ENCODE measurements around the gene GIT2. TPM values are rescaled to one million over a fixed set of nuclear protein-coding genes. Genes with fewer than 3 reads are reported as not detected.

GIT2 gene
- total RNA-seq, 4 donors from 2014 or later = 36.8 to 52.8 (median 42.3) TPM

DNA sequence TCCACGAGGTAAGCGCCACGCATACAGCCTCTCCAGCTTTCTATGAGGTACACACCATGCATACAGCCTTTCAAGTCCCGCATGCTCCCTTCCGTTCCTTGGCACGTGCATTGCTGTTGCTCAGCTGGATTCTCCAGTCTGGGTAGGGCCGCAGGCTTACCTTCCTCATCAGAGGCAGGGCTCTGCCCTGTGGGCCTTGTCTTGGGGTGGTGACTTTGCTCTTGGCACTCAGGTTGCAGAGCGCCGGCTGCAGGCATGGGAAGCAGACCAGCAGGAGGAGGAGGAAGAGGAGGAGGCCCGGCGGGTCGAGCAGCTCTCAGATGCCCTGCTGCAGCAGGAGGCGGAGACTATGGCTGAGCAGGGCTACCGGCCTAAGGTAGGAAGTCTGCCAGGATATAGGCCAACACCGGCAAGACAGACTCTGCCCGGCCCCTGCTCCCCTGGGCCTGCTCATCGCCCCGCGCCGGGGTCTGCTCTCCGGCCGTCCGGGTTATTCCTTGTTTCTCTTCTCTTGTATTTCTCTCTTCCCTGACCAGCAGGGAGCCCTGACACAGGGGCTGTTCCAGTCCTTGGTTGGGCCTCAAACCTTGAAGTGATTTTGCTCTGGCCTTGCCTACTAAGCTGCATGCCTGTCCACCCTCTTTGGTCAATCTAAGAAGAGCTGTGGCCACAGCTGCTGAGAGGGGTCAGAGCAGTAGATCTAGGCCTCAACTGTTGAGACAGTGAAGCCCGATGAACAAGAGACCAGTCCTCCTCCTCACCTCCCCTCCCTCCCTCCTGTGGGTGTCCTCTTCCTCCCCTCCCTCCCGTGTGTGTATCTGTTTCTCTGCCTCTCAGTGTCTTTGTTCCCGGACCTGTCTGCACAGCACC is 80.8 kb downstream of the GIT2 start:
- ATAC-seq = no peak

DNA sequence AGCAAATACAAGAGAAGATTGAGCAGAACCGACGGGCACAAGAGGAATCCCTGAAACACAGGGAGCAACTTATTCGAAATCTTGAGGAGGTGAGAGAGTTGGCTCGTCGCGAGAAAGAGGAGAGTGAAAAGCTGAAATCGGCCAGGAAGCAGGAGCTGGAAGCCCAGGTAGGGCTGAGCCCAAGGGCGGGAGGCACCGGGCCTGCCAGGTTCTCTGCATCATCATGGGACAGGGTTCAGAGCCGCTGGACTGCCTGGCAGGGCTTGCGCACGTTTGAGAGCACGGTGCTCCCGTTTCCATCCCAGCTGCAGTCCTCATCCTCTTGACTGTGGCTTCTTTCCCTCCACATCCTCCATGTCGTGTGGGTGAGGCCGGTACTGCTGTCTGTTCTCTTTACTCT is 81.7 kb downstream of the GIT2 start:
- Histone ChIP-seq H3K27me3 (no peaks in the 10 kb centered on the region), H3K36me3 (peaks cover 0 to 100% of the 10 kb centered on the region in 2 donors), H3K4me1 (no peaks in the 10 kb centered on the region), H3K4me3 (no peak overlapping the region), H3K27ac (no peak overlapping the region), H3K9me3 (no peaks in the 10 kb centered on the region)
- 93 to 100% methylated on average over 2 to 10 of the region's 16 CpGs for WGBS, 2 donors (ENCODE audit: low coverage in 1 of 2)
- no peak for ATAC-seq
- TF ChIP-seq POLR2A (IDR thresholded peaks at IDR 0.05) = no peak
- TF ChIP-seq EP300 (IDR thresholded peaks at IDR 0.05) = no peak
- TF ChIP-seq, protein P1, sequence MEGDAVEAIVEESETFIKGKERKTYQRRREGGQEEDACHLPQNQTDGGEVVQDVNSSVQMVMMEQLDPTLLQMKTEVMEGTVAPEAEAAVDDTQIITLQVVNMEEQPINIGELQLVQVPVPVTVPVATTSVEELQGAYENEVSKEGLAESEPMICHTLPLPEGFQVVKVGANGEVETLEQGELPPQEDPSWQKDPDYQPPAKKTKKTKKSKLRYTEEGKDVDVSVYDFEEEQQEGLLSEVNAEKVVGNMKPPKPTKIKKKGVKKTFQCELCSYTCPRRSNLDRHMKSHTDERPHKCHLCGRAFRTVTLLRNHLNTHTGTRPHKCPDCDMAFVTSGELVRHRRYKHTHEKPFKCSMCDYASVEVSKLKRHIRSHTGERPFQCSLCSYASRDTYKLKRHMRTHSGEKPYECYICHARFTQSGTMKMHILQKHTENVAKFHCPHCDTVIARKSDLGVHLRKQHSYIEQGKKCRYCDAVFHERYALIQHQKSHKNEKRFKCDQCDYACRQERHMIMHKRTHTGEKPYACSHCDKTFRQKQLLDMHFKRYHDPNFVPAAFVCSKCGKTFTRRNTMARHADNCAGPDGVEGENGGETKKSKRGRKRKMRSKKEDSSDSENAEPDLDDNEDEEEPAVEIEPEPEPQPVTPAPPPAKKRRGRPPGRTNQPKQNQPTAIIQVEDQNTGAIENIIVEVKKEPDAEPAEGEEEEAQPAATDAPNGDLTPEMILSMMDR (IDR thresholded peaks at IDR 0.05) = no peak
- no peak for TF ChIP-seq POLR2AphosphoS5 (IDR thresholded peaks at IDR 0.05)

More for the DNA sequence above, 80.8 kb downstream of the GIT2 start:
- no peak overlapping the region for H3K27ac ChIP-seq
- no peak for TF ChIP-seq EP300 (IDR thresholded peaks at IDR 0.05)
- no peak overlapping the region for H3K4me3 ChIP-seq
- H3K27me3 ChIP-seq = no peaks in the 10 kb centered on the region
- H3K36me3 ChIP-seq = peaks cover 0 to 100% of the 10 kb centered on the region in 2 donors
- H3K9me3 ChIP-seq = no peaks in the 10 kb centered on the region
- H3K4me1 ChIP-seq = no peaks in the 10 kb centered on the region
- 87 to 88% methylated on average over 3 to 10 of the region's 26 CpGs for WGBS, 2 donors (ENCODE audit: low coverage in 1 of 2)

- H3K9me3 ChIP-seq = no peaks in the 10 kb centered on the region
- WGBS, 2 donors (ENCODE audit: low coverage in 1 of 2) = 75 to 81% methylated on average over 4 to 11 of the region's 12 CpGs
- no peak overlapping the region for H3K27ac ChIP-seq
- no peaks in the 10 kb centered on the region for H3K27me3 ChIP-seq
- H3K4me3 ChIP-seq = no peak overlapping the region
- TF ChIP-seq POLR2A (IDR thresholded peaks at IDR 0.05) = no peak
- TF ChIP-seq EP300 (IDR thresholded peaks at IDR 0.05) = no peak
- no peak for TF ChIP-seq POLR2AphosphoS5 (IDR thresholded peaks at IDR 0.05)
- TF ChIP-seq, protein P1 (IDR thresholded peaks at IDR 0.05) = no peak
- no peaks in the 10 kb centered on the region for H3K4me1 ChIP-seq
- no peak for ATAC-seq
- peaks cover 0 to 100% of the 10 kb centered on the region in 2 donors for H3K36me3 ChIP-seq
These were observed 83.3 kb downstream of the GIT2 start for GRCh38 chr12:109912855-109913321.

DNA sequence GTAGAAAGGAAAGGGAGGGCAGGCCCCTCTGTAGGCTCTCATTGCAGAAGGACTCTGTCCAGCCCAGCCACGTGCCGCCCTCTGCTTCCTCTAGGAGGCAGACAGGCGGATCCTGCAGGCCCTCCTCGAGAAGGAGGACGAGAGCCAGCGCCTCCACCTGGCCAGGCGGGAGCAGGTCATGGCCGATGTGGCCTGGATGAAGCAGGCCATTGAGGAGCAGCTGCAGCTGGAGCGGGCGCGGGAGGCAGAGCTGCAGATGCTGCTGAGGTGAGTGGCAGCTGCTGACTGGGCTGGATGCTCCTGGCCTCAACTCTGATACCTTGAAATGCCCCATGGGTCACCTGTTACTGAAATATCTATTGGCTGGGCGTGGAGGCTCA is 85.2 kb downstream of the GIT2 start:
- Histone ChIP-seq H3K27me3 (no peaks in the 10 kb centered on the region), H3K36me3 (peaks cover 0 to 100% of the 10 kb centered on the region in 2 donors)
- WGBS, 2 donors (ENCODE audit: low coverage in 1 of 2) = 22 to 53% methylated on average over 1 to 2 of the region's 12 CpGs

GRCh38 chr12:109910254-109910968 is 85.8 kb downstream of the GIT2 start:
- no peak for TF ChIP-seq POLR2AphosphoS5 (IDR thresholded peaks at IDR 0.05)
- TF ChIP-seq POLR2A (IDR thresholded peaks at IDR 0.05) = no peak
- TF ChIP-seq, protein P1 (IDR thresholded peaks at IDR 0.05) = no peak
- TF ChIP-seq EP300 (IDR thresholded peaks at IDR 0.05) = no peak
- peaks cover 0 to 100% of the 10 kb centered on the region in 2 donors for H3K36me3 ChIP-seq
- H3K4me3 ChIP-seq = no peak overlapping the region
- no peaks in the 10 kb centered on the region for H3K27me3 ChIP-seq
- ATAC-seq = no peak
- H3K4me1 ChIP-seq = no peaks in the 10 kb centered on the region
- H3K27ac ChIP-seq = no peak overlapping the region
- 78 to 85% methylated on average over 5 to 6 of the region's 8 CpGs for WGBS, 2 donors (ENCODE audit: low coverage in 1 of 2)
- H3K9me3 ChIP-seq = no peaks in the 10 kb centered on the region

More for the DNA sequence above, 85.2 kb downstream of the GIT2 start:
- H3K4me3 ChIP-seq = no peak overlapping the region
- no peaks in the 10 kb centered on the region for H3K9me3 ChIP-seq
- H3K27ac ChIP-seq = no peak overlapping the region
- H3K4me1 ChIP-seq = no peaks in the 10 kb centered on the region
- TF ChIP-seq, protein P1 (IDR thresholded peaks at IDR 0.05) = no peak
- ATAC-seq = no peak
